Measurements from ENCODE around the gene FEN1. TPM values are rescaled to one million over a fixed set of nuclear protein-coding genes. Genes with fewer than 3 reads are reported as not detected.

The FEN1 gene
- total and polyA plus RNA-seq, 2 of the 13 experiments (the other 11 are each of a cell fraction or from before 2014, with no cell fraction given), result 12.4 to 102 TPM

DNA sequence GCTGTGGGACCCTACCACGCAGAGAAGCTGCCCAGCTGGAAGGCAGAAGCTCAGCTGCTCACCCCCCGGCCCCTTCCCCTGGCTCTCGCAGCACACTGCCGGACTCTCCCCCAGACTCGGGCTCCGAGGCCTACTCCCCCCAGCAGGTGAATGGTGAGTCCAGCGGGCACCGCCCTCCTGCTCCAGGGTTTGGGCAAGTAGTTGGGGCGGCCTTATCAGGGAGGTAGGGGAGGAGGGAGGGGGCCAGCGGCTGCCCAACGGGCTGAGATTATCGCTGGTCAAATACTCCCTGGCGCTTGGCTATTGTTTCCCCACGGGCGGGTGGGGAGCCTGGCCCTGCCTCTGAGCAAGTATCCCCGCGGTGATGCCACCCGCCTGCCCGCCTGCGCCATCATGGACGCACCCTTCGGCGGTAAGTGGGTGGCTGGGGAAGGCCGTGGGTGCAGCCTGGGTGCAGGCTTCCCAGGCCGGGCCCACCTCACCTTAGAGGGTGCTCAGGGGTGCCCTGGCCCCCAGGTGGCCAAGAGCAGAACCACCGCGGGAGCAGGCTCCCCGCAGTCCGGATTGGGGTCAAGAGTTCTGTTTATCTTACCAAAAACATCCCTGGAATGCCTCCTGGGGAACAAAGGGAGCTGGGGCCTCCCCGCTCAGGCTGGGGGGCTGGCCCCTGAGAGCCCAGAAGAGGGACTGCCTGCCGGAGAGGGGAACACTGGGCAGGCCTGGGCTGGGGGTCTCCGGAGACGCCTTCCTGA, 23.4 kb upstream of the FEN1 start (continued):
- TF ChIP-seq, protein P1, sequence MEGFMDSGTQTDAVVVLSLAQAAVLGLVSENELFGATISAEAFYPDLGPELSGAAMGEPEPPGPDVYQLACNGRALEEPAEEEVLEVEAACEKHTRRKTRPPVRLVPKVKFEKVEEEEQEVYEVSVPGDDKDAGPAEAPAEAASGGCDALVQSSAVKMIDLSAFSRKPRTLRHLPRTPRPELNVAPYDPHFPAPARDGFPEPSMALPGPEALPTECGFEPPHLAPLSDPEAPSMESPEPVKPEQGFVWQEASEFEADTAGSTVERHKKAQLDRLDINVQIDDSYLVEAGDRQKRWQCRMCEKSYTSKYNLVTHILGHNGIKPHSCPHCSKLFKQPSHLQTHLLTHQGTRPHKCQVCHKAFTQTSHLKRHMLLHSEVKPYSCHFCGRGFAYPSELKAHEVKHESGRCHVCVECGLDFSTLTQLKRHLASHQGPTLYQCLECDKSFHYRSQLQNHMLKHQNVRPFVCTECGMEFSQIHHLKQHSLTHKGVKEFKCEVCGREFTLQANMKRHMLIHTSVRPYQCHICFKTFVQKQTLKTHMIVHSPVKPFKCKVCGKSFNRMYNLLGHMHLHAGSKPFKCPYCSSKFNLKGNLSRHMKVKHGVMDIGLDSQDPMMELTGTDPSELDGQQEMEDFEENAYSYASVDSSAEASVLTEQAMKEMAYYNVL (CRISPR knock-in tag; IDR thresholded peaks at IDR 0.05; ENCODE audit: borderline replicate concordance), result peak; percentile 32; the same call in 1 of the 2 replicates
- TF ChIP-seq GTF2F1 (IDR thresholded peaks at IDR 0.05; ENCODE audit: low read length) (no peak), ZNF317 (CRISPR knock-in tag; IDR thresholded peaks at IDR 0.05) (peak; percentile 60; the same call in 1 of the 2 replicates), NR3C1 (CRISPR knock-in tag; IDR thresholded peaks at IDR 0.05) (no peak), FOXO1 (CRISPR knock-in tag; IDR thresholded peaks at IDR 0.05) (peak; percentile 69; the same call in 1 of the 2 replicates), STAG1 (CRISPR knock-in tag; IDR thresholded peaks at IDR 0.05) (peak; percentile 59), ZNF543 (CRISPR knock-in tag; IDR thresholded peaks at IDR 0.05) (no peak; the same call in 1 of the 2 replicates), ZFP36L2 (CRISPR knock-in tag; IDR thresholded peaks at IDR 0.05) (no peak), ARNT (IDR thresholded peaks at IDR 0.05) (no peak), ZNF878 (CRISPR knock-in tag; IDR thresholded peaks at IDR 0.05) (no peak), ZNF24 (IDR thresholded peaks at IDR 0.05) (no peak), ELF3 (CRISPR knock-in tag; IDR thresholded peaks at IDR 0.05) (0 out of 2 replicates have a peak, but pooled peaks have one; percentile 39), ZNF282 (IDR thresholded peaks at IDR 0.05; ENCODE audit: partially characterized antibody) (no peak), TEAD2 (CRISPR knock-in tag; IDR thresholded peaks at IDR 0.05) (no peak), THYN1 (CRISPR knock-in tag; IDR thresholded peaks at IDR 0.05; ENCODE audit: borderline replicate concordance, low read depth) (no peak), RAD51 (IDR thresholded peaks at IDR 0.05; ENCODE audit: borderline replicate concordance) (no peak)
- TF ChIP-seq, protein P2, sequence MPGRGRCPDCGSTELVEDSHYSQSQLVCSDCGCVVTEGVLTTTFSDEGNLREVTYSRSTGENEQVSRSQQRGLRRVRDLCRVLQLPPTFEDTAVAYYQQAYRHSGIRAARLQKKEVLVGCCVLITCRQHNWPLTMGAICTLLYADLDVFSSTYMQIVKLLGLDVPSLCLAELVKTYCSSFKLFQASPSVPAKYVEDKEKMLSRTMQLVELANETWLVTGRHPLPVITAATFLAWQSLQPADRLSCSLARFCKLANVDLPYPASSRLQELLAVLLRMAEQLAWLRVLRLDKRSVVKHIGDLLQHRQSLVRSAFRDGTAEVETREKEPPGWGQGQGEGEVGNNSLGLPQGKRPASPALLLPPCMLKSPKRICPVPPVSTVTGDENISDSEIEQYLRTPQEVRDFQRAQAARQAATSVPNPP (CRISPR knock-in tag; IDR thresholded peaks at IDR 0.05), result no peak
- TF ChIP-seq, protein P3, sequence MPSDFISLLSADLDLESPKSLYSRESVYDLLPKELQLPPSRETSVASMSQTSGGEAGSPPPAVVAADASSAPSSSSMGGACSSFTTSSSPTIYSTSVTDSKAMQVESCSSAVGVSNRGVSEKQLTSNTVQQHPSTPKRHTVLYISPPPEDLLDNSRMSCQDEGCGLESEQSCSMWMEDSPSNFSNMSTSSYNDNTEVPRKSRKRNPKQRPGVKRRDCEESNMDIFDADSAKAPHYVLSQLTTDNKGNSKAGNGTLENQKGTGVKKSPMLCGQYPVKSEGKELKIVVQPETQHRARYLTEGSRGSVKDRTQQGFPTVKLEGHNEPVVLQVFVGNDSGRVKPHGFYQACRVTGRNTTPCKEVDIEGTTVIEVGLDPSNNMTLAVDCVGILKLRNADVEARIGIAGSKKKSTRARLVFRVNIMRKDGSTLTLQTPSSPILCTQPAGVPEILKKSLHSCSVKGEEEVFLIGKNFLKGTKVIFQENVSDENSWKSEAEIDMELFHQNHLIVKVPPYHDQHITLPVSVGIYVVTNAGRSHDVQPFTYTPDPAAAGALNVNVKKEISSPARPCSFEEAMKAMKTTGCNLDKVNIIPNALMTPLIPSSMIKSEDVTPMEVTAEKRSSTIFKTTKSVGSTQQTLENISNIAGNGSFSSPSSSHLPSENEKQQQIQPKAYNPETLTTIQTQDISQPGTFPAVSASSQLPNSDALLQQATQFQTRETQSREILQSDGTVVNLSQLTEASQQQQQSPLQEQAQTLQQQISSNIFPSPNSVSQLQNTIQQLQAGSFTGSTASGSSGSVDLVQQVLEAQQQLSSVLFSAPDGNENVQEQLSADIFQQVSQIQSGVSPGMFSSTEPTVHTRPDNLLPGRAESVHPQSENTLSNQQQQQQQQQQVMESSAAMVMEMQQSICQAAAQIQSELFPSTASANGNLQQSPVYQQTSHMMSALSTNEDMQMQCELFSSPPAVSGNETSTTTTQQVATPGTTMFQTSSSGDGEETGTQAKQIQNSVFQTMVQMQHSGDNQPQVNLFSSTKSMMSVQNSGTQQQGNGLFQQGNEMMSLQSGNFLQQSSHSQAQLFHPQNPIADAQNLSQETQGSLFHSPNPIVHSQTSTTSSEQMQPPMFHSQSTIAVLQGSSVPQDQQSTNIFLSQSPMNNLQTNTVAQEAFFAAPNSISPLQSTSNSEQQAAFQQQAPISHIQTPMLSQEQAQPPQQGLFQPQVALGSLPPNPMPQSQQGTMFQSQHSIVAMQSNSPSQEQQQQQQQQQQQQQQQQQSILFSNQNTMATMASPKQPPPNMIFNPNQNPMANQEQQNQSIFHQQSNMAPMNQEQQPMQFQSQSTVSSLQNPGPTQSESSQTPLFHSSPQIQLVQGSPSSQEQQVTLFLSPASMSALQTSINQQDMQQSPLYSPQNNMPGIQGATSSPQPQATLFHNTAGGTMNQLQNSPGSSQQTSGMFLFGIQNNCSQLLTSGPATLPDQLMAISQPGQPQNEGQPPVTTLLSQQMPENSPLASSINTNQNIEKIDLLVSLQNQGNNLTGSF (CRISPR knock-in tag; IDR thresholded peaks at IDR 0.05), result no peak
